ENCODE data around the gene MAGI2.

The MAGI2 gene

DNA sequence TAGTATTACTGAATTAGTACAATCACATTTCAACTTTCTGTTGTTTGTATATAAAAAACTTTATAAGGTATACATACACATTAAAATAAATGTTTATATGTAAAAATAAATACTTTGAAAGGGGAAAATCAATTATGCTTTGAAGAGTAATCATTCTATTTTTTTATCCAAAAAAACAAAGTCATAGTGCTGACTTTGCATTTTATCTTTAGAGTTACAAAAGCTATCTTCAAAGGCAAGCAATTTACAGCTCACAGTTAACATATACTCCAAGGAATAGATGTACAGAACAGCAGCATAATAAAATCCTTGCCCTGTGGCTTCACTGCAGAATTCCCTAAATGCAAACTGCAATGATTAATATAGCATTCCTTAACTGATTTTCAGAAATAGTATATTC, 53.2 kb downstream of the MAGI2 start:
- no peak overlapping the region for H3K4me3 ChIP-seq (replicated peaks; ENCODE audit: low read depth, low read length)
- TF ChIP-seq, protein P1, sequence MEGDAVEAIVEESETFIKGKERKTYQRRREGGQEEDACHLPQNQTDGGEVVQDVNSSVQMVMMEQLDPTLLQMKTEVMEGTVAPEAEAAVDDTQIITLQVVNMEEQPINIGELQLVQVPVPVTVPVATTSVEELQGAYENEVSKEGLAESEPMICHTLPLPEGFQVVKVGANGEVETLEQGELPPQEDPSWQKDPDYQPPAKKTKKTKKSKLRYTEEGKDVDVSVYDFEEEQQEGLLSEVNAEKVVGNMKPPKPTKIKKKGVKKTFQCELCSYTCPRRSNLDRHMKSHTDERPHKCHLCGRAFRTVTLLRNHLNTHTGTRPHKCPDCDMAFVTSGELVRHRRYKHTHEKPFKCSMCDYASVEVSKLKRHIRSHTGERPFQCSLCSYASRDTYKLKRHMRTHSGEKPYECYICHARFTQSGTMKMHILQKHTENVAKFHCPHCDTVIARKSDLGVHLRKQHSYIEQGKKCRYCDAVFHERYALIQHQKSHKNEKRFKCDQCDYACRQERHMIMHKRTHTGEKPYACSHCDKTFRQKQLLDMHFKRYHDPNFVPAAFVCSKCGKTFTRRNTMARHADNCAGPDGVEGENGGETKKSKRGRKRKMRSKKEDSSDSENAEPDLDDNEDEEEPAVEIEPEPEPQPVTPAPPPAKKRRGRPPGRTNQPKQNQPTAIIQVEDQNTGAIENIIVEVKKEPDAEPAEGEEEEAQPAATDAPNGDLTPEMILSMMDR (IDR thresholded peaks at IDR 0.05; ENCODE audit: low read depth, low read length, missing control alignments): no peak
- DNase-seq (ENCODE audit: extremely low read depth, low read depth): no peak

DNA sequence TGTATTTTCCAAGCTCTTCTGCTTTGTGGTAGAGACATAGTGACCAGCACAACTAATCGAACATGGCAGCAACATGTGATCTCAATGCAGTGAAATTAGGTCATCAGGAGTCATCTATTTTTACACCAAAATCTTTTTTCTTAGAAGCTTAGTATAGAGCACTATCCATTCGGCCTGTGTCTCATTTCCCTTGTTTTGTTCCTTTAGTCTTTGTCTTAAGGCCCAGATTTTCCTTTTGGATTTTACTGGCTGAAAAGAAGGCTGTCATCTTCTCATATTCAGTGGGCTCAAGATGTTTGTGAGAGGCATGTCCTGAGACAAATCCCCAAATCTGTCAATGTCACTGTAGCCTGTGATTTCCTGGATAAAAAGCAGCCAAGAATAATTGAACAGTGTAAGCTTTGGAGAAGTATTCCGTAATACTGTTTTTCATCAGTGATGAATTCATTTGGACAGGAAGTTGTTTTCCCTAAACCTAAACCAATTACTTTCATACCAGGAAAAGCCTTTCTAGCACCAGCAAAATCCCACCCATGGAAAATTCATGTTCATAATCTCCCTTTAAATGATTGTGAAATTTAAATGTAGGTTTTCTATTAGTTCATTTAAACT, 55.2 kb downstream of the MAGI2 start:
- TF ChIP-seq, protein P1 (IDR thresholded peaks at IDR 0.05; ENCODE audit: low read depth, low read length, missing control alignments): no peak
- H3K4me3 ChIP-seq (replicated peaks; ENCODE audit: low read depth, low read length): no peak overlapping the region
- DNase-seq (ENCODE audit: extremely low read depth, low read depth): no peak

DNA sequence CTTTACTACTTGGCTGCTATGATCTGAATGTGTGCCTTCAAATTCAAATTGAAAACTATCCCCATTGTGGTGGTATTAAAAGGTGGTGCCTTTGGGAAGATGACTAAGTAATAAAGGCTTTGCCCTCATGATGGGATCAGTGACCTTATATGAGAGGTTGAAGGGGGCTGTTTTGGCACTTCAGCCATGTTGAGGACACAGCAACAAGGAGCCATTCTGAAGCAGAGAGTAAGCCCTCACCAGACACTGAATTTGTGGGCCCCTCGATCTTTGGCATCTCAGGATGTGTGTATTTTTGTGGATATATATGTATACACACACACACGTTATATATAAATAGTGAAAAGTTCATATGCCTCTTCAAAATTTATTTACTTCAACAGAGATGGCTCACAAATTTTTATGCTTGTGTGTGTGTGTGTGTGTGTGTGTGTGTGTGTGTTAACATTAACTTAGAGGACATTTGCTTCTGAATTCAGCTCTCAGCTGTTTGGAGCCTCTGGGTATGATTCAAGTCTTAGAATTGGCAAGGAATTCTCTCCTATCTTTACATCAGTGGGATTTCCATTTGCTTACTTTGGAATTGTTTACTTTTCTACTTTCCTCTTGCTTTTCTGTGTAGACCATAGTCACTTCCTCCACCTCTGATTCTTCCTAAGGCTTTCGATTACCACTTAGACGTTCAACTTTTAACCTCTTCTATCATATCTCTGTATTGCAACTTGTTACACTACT, 66.6 kb downstream of the MAGI2 start:
- TF ChIP-seq, protein P1 (IDR thresholded peaks at IDR 0.05; ENCODE audit: low read depth, low read length, missing control alignments): no peak
- DNase-seq (ENCODE audit: extremely low read depth, low read depth): peak; percentile 1
- H3K4me3 ChIP-seq (replicated peaks; ENCODE audit: low read depth, low read length): no peak overlapping the region

DNA sequence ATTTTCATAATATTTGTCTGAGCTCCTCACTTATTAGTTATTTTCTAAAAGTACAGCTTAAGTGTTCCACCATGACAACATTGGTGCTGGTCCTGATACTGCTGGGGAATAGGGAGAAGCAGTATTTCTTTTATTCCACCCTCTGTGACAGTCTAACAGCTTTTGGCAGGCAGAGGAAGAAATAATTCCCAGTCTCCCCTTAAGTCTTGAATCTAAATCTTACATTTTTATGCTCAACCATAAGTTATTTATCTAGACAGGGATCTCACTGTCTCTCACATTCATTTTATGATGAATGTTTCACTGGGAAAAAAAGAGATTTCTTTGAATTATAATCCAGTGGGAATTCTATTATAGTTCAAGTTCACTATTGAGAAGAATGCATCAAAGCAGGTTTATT, 71.5 kb downstream of the MAGI2 start:
- TF ChIP-seq, protein P1 (IDR thresholded peaks at IDR 0.05; ENCODE audit: low read depth, low read length, missing control alignments): no peak
- no peak for DNase-seq (ENCODE audit: extremely low read depth, low read depth)
- H3K4me3 ChIP-seq (replicated peaks; ENCODE audit: low read depth, low read length): no peak overlapping the region

DNA sequence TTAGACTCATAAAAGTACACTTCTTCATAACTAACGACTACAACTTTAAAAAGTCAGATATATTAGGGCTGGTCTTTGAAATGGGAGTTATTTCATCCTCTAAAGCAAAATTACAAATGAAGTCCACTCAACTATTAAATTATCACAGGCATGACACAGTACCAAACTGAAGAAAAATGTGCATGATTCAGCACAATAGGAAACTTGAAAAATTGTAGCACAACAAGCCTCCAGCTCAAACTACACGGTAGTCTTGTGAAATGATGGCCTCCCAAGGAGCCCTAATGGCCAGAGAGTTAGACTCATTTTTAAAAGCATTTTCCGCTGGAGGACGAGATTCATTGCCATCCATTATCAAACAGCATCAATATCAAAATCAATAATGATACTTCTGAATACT, 76.4 kb downstream of the MAGI2 start:
- TF ChIP-seq, protein P1 (IDR thresholded peaks at IDR 0.05; ENCODE audit: low read depth, low read length, missing control alignments): no peak
- H3K4me3 ChIP-seq (replicated peaks; ENCODE audit: low read depth, low read length): no peak overlapping the region
- no peak for DNase-seq (ENCODE audit: extremely low read depth, low read depth)

DNA sequence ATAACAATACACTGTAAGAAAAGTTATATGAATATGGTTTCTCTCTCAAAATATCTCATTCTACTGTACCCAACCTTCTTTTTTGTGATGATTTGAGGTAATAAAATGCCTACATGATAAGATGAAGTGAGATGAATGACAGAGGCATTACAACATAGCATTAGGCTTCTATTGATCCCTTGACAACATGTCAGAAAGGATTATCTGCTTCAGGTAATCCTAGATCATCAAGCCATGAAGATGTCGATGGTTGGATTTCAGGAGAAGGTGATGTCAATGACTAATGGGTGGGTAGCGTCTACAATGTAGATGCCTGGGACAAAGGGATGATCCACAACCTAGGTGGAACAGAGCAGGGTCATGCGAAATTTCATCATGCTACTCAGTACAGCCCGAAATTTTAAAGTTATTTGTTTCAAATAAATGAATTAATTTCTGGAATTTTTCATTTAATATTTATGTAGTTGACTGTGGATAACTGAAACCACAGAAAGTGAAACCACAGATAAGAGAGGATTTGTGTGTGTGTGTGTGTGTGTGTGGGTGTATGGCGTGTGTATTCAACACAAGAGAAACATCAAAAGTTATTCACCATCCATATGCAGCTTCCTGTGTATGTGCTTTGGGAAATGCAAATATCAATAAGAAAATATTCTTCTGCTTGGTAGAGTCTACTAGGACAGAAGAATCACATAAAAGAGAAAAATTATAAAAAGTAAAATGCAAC, 77.0 kb downstream of the MAGI2 start:
- H3K4me3 ChIP-seq (replicated peaks; ENCODE audit: low read depth, low read length): no peak overlapping the region
- DNase-seq (ENCODE audit: extremely low read depth, low read depth): no peak
- TF ChIP-seq, protein P1 (IDR thresholded peaks at IDR 0.05; ENCODE audit: low read depth, low read length, missing control alignments): no peak

All from HFF-Myc (cell line).